GM06990 (cell line): ENCODE data around the gene ZCCHC18.

ENCODE experiments used
- DNase-seq: peaks from one replicate; pipeline ENCODE4 v3.0.0-alpha.2; 2011; ENCODE audit not compliant: insufficient read length; ENCODE audit errors: extremely low read depth
- H3K27me3 ChIP-seq: replicated peaks from 2 replicates; pipeline ENCODE4 v1.6.0; 2011; ENCODE audit warnings: low read length; ENCODE audit not compliant: control insufficient read depth, insufficient read depth
- H3K36me3 ChIP-seq: 2 replicates; pipeline ENCODE4 v1.5.1; 2011; ENCODE audit warnings: low read length; ENCODE audit not compliant: control insufficient read depth, insufficient read depth
- H3K4me3 ChIP-seq: replicated peaks from 2 replicates; pipeline ENCODE4 v1.5.1; 2011; ENCODE audit warnings: low read depth, mild to moderate bottlenecking, control low read depth, low read length
- TF ChIP-seq, protein P1 (sequence below): IDR thresholded peaks from 2 replicates; pipeline ENCODE4 v1.5.1; 2011; ENCODE audit warnings: low read length, control low read depth, mild to moderate bottlenecking, inconsistent platforms; ENCODE audit not compliant: insufficient read depth, poor library complexity, severe bottlenecking

Gene ZCCHC18

DNA sequence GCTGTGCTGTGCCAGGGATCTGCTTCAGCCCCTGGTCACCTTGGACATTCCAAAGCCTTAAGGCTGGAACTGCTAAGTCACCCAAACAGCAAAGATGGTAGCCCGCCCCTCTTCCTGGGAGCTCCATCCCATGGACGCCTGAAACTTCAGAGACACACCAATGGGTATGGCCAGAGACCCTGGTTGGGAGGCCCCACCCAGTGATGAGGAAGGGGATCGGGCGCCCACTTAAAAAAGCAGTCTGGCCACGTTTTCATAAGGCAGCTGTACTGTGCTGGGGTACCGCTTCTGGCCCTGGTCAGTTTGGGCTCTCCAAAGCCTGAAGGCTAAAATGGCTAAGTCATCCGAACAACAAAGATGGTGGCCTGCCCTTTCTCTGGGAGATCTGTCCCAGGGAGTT, 26.8 kb upstream of the ZCCHC18 start:
- no peak overlapping the region for H3K4me3 ChIP-seq
- H3K36me3 ChIP-seq = no peaks in the 10 kb centered on the region
- TF ChIP-seq, protein P1, sequence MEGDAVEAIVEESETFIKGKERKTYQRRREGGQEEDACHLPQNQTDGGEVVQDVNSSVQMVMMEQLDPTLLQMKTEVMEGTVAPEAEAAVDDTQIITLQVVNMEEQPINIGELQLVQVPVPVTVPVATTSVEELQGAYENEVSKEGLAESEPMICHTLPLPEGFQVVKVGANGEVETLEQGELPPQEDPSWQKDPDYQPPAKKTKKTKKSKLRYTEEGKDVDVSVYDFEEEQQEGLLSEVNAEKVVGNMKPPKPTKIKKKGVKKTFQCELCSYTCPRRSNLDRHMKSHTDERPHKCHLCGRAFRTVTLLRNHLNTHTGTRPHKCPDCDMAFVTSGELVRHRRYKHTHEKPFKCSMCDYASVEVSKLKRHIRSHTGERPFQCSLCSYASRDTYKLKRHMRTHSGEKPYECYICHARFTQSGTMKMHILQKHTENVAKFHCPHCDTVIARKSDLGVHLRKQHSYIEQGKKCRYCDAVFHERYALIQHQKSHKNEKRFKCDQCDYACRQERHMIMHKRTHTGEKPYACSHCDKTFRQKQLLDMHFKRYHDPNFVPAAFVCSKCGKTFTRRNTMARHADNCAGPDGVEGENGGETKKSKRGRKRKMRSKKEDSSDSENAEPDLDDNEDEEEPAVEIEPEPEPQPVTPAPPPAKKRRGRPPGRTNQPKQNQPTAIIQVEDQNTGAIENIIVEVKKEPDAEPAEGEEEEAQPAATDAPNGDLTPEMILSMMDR = no peak
- H3K27me3 ChIP-seq = no peaks in the 10 kb centered on the region
- no peak for DNase-seq

DNA sequence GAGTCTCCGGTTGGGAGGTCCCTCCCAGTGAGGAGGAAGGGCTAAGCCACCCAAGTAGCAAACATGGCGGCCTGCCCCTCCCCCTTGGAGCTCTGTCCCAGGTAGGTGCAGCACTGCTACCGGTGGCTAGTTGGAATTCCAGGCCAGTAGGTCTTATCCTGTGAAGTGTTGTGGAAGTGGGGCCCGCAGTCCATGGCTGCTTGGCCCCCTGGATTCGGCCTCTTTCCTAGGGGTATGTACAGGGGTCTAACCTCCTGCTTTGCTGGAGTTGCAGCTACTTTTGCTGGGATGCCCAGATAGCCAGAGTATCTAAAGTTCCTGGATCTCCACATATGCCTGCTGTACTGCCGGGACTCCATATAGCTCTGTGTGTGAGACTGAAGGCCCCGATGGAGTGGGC, 26.4 kb upstream of the ZCCHC18 start:
- H3K27me3 ChIP-seq = no peaks in the 10 kb centered on the region
- DNase-seq = no peak
- TF ChIP-seq, protein P1 = no peak
- no peaks in the 10 kb centered on the region for H3K36me3 ChIP-seq
- H3K4me3 ChIP-seq = no peak overlapping the region

- no peaks in the 10 kb centered on the region; the same call in 1 of the 2 replicates for H3K27me3 ChIP-seq
- DNase-seq = no peak
- H3K36me3 ChIP-seq = no peaks in the 10 kb centered on the region
- TF ChIP-seq, protein P1 = peak; percentile 61
- H3K4me3 ChIP-seq = no peak overlapping the region
Measured at GRCh38 chrX:104098151-104098808, 14.0 kb upstream of the ZCCHC18 start.

DNA sequence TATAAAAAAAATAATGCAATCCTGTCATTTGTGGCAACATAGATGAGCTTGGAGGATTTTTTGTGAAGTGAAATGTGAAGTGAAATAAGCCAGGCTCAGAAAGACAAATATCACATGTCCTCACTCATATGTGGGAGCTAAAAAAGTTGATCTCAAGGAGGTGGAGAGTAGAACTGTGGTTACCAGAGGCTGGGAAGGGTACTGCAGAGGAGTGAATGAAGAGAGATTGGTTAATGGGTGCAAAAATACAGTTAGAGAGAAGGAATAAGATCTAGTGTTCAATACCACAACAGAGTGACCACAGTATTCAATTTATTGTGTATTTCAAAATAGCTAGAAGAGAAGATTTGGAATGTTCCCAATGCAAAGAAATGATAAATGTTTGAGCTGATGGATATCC, 13.4 kb upstream of the ZCCHC18 start:
- no peaks in the 10 kb centered on the region for H3K36me3 ChIP-seq

GRCh38 chrX:104104676-104105075, 7.6 kb upstream of the ZCCHC18 start:
- Histone ChIP-seq H3K4me3 (no peak overlapping the region), H3K36me3 (no peaks in the 10 kb centered on the region), H3K27me3 (no peaks in the 10 kb centered on the region; the same call in 1 of the 2 replicates)
- no peak for DNase-seq
- TF ChIP-seq, protein P1 = no peak

More for the DNA sequence above, 13.4 kb upstream of the ZCCHC18 start:
- TF ChIP-seq, protein P1 = no peak
- H3K4me3 ChIP-seq = no peak overlapping the region
- H3K27me3 ChIP-seq = no peaks in the 10 kb centered on the region; the same call in 1 of the 2 replicates
- no peak for DNase-seq
